ENCODE measurements around the gene UBTD1.
A peak's percentile ranks its signal among the peaks of the same experiment; 100 is the strongest.
"Not testable (repeated sequence)": the region's sequence is repeated elsewhere in the genome, so short reads cannot be mapped to it uniquely, and the experiment has no call there.

UBTD1 gene

GRCh38 chr10:97515271-97515978, 16.7 kb downstream of the UBTD1 start:
- no peak for DNase-seq (ENCODE audit: low read depth in 3 of 3)

- no peak for DNase-seq (ENCODE audit: low read depth in 3 of 3)
Observed at GRCh38 chr10:97517096-97517750, 18.5 kb downstream of the UBTD1 start.

GRCh38 chr10:97517778-97518300, 19.1 kb downstream of the UBTD1 start:
- DNase-seq (ENCODE audit: low read depth in 3 of 3): no peak

GRCh38 chr10:97518301-97519043, 19.7 kb downstream of the UBTD1 start:
- no peak for DNase-seq (ENCODE audit: low read depth in 3 of 3)

- DNase-seq (ENCODE audit: low read depth in 3 of 3): no peak
Observed at GRCh38 chr10:97519342-97519741, 20.6 kb downstream of the UBTD1 start.

- no peak for DNase-seq (ENCODE audit: low read depth in 3 of 3)
Observed at GRCh38 chr10:97520520-97520919, 21.8 kb downstream of the UBTD1 start.

- DNase-seq (ENCODE audit: low read depth in 3 of 3): no peak
Observed at GRCh38 chr10:97520978-97521761, 22.4 kb downstream of the UBTD1 start.

- no peak for DNase-seq (ENCODE audit: low read depth in 3 of 3)
Observed at GRCh38 chr10:97522071-97522470, 23.3 kb downstream of the UBTD1 start.

- DNase-seq (ENCODE audit: low read depth in 3 of 3): no peak
Observed at GRCh38 chr10:97522937-97523336, 24.2 kb downstream of the UBTD1 start.

GRCh38 chr10:97525086-97525485, 26.4 kb downstream of the UBTD1 start:
- no peak for DNase-seq (ENCODE audit: low read depth in 3 of 3)

- no peak for DNase-seq (ENCODE audit: low read depth in 3 of 3)
Observed at GRCh38 chr10:97525683-97526110, 27.0 kb downstream of the UBTD1 start.

- DNase-seq (ENCODE audit: low read depth in 3 of 3): not testable (repeated sequence)
Observed at GRCh38 chr10:97528876-97529275, 30.2 kb downstream of the UBTD1 start.

GRCh38 chr10:97529685-97530465, 31.2 kb downstream of the UBTD1 start:
- no peak for DNase-seq (ENCODE audit: low read depth in 3 of 3)

- DNase-seq (ENCODE audit: low read depth in 3 of 3): no peak
Observed at GRCh38 chr10:97531401-97531986, 32.8 kb downstream of the UBTD1 start.

GRCh38 chr10:97532935-97533671, 34.4 kb downstream of the UBTD1 start:
- DNase-seq (ENCODE audit: low read depth in 3 of 3): no peak

GRCh38 chr10:97533888-97534287, 35.2 kb downstream of the UBTD1 start:
- no peak for DNase-seq (ENCODE audit: low read depth in 3 of 3)

GRCh38 chr10:97534746-97535367, 36.1 kb downstream of the UBTD1 start:
- peak in 2 of 3 donors; percentile 12 to 28 for DNase-seq (ENCODE audit: low read depth in 3 of 3)

- DNase-seq (ENCODE audit: low read depth in 3 of 3): no peak
Observed at GRCh38 chr10:97537186-97537869, 38.6 kb downstream of the UBTD1 start.

- no peak for DNase-seq (ENCODE audit: low read depth in 3 of 3)
Observed at GRCh38 chr10:97538411-97538810, 39.7 kb downstream of the UBTD1 start.
